DND-41 (cell line): ENCODE measurements around the gene CDH12.
"Not testable (repeated sequence)": the region's sequence is repeated elsewhere in the genome, so short reads cannot be mapped to it uniquely, and the experiment has no call there.

ENCODE experiments used
- ATAC-seq: fragments of 200-7000 bp; cut with Tn5 transposase; 3 replicates; pipeline ENCODE4 v1.9.1; 2021; ENCODE audit warnings: low read depth; ENCODE audit not compliant: insufficient read depth
- DNase-seq: peaks from one replicate; pipeline ENCODE4 v3.0.0-alpha.2; 2020
- H2AFZ ChIP-seq: 2 replicates; pipeline ENCODE4 v1.6.0; 2012; ENCODE audit warnings: low read depth, low read length
- H3K27ac ChIP-seq: 2 replicates; pipeline ENCODE4 v1.5.1; 2012; ENCODE audit warnings: low read length, inconsistent platforms
- H3K27me3 ChIP-seq: fragments of 200-600 bp; sonication (generic); 2 replicates; pipeline ENCODE4 v1.6.0; 2012; ENCODE audit warnings: low read length, mild to moderate bottlenecking, inconsistent platforms; ENCODE audit not compliant: insufficient read depth, poor library complexity
- H3K36me3 ChIP-seq: 2 replicates; pipeline ENCODE4 v1.5.1; 2012; ENCODE audit warnings: low read length, inconsistent platforms; ENCODE audit not compliant: insufficient read depth
- H3K4me1 ChIP-seq: 2 replicates; pipeline ENCODE4 v1.5.1; 2012; ENCODE audit warnings: mild to moderate bottlenecking, low read length; ENCODE audit not compliant: insufficient read depth
- H3K4me2 ChIP-seq: 2 replicates; pipeline ENCODE4 v1.6.0; 2012; ENCODE audit warnings: mild to moderate bottlenecking, moderate library complexity, low read length, inconsistent platforms; ENCODE audit not compliant: insufficient read depth
- H3K4me3 ChIP-seq, 2 experiments: fragments of 200-600 bp in 1 of 2; shearing (Covaris generic) in 1 of 2; 2 replicates each; pipeline ENCODE4 v1.5.1; 2012 to 2016; ENCODE audit warnings: inconsistent platforms in 2 of 2, low read length in 2 of 2, mild to moderate bottlenecking in 2 of 2, low read depth in 1 of 2, moderate library complexity in 1 of 2
- H3K79me2 ChIP-seq: 2 replicates; pipeline ENCODE4 v1.6.0; 2012; ENCODE audit warnings: low read length, inconsistent platforms; ENCODE audit not compliant: insufficient read depth
- H3K9ac ChIP-seq: 2 replicates; pipeline ENCODE4 v1.6.0; 2012; ENCODE audit warnings: low read depth, mild to moderate bottlenecking, inconsistent platforms, low read length, moderate library complexity
- H3K9me3 ChIP-seq: 2 replicates; pipeline ENCODE4 v1.5.1; 2012; ENCODE audit warnings: low read length, moderate library complexity, mild to moderate bottlenecking, inconsistent platforms; ENCODE audit not compliant: insufficient read depth, severe bottlenecking
- H4K20me1 ChIP-seq: 2 replicates; pipeline ENCODE4 v1.6.0; 2012; ENCODE audit warnings: low read length; ENCODE audit not compliant: insufficient read depth

CDH12 gene

GRCh38 chr5:22188651-22189050 is 664.5 kb downstream of the CDH12 start:
- not testable (repeated sequence) for H3K4me3 ChIP-seq, H3K27ac ChIP-seq, H4K20me1 ChIP-seq, DNase-seq, H3K36me3 ChIP-seq, H2AFZ ChIP-seq, H3K27me3 ChIP-seq, H3K79me2 ChIP-seq, H3K9ac ChIP-seq, ATAC-seq, H3K4me2 ChIP-seq, H3K4me1 ChIP-seq, H3K9me3 ChIP-seq

GRCh38 chr5:22187632-22188228 is 665.4 kb downstream of the CDH12 start:
- not testable (repeated sequence) for ATAC-seq, H4K20me1 ChIP-seq, H3K9ac ChIP-seq, H3K36me3 ChIP-seq, H3K4me1 ChIP-seq, H3K27me3 ChIP-seq, H3K27ac ChIP-seq, H3K4me3 ChIP-seq, H3K9me3 ChIP-seq, H3K79me2 ChIP-seq, DNase-seq, H2AFZ ChIP-seq, H3K4me2 ChIP-seq

GRCh38 chr5:22169226-22169625 is 683.9 kb downstream of the CDH12 start:
- not testable (repeated sequence) for DNase-seq, H3K79me2 ChIP-seq, H3K9ac ChIP-seq, H3K4me1 ChIP-seq, H3K27me3 ChIP-seq, H3K9me3 ChIP-seq, H3K4me3 ChIP-seq, ATAC-seq, H3K4me2 ChIP-seq, H3K36me3 ChIP-seq, H3K27ac ChIP-seq, H2AFZ ChIP-seq, H4K20me1 ChIP-seq

DNA sequence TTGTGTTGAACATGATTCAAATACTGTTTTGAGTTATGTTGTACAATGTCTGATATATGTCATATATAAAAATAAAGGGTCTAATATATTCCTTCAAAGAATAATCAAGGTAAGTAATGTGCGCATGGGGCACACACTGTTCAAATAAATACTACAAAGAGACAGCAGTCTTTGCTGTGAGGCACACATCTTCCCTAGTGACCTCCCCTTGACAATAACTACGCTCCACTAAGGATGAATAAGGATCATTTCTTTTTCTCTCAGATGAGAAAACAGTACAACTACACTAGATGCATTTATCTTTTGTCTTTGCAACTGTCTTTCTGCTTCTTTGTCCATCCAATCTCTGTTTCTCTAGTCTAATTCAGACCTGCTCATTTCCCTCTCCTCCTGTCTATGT is 684.4 kb downstream of the CDH12 start:
- ATAC-seq, result not testable (repeated sequence)

GRCh38 chr5:22165931-22166330 is 687.2 kb downstream of the CDH12 start:
- H3K4me1 ChIP-seq, DNase-seq, H4K20me1 ChIP-seq, H3K36me3 ChIP-seq, H3K27me3 ChIP-seq, H3K4me3 ChIP-seq, H3K79me2 ChIP-seq, ATAC-seq, H3K4me2 ChIP-seq, H3K9ac ChIP-seq, H2AFZ ChIP-seq, H3K9me3 ChIP-seq, H3K27ac ChIP-seq: not testable (repeated sequence)

More for the DNA sequence above, 684.4 kb downstream of the CDH12 start:
- not testable (repeated sequence) for H3K4me3 ChIP-seq, H3K79me2 ChIP-seq, H3K27ac ChIP-seq, H2AFZ ChIP-seq, H3K9ac ChIP-seq, H3K27me3 ChIP-seq, H3K4me1 ChIP-seq, H3K36me3 ChIP-seq, H3K4me2 ChIP-seq, H3K9me3 ChIP-seq, H4K20me1 ChIP-seq, DNase-seq

DNA sequence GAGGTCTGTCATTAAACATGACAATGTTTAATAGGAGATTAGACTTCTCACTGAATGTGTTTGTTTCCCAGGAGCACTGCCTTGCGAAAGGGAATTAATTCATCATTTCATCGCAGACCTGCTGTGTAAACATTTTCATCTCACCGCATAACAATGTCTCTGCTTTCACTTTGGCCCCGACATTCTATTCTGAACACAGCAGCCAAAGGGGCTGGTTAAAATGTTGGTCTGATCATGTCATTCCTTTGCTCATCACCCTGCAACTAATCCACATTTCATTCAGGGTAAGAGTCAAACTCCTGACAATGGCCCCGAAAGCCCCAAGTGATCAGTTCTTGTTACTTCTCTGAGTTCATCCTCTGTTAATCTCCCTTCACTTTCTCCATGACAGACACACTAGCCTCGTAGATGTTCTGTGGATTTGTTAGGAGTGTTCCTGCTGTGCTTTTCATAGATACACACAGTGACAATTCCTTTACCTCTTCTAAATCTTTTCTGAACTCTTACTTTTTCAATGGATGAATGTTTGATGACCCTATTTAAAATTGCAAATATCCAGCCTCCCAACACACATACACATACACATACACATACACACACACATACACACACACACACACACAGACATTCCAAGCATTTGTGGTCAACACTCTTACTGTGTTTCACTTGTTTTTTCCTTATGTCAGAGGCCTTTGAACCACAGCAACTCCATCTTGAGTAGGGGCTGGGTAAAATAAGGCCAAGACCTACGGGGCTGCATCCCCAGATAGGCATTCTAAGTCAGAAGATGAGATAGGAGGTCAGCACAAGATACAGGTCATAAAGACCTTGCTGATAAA is 688.0 kb downstream of the CDH12 start:
- not testable (repeated sequence) for H3K4me1 ChIP-seq, H3K4me3 ChIP-seq, H3K27ac ChIP-seq, H3K9me3 ChIP-seq, H2AFZ ChIP-seq, H3K4me2 ChIP-seq, H3K27me3 ChIP-seq, H3K9ac ChIP-seq, H3K36me3 ChIP-seq, H4K20me1 ChIP-seq, ATAC-seq, H3K79me2 ChIP-seq, DNase-seq

DNA sequence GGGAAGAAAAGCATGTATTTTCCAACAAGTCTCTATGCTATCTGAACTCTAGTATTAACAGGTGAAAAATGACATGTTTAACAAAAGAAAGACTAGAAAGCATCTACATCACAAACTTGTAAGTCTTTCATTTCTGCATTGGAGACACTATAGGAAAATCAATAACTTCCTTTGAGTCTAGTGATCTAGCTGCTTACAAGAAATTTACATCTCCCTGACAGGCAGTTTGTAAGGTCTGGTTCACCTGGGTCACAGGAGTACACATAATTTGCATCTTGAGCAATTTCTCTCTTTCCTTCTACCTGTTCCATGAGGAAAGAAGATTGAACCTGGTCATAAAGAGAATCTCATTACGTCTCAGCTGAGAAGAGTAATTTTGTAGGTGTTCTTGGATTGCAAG is 696.2 kb downstream of the CDH12 start:
- H3K79me2 ChIP-seq, ATAC-seq, H3K27ac ChIP-seq, H3K27me3 ChIP-seq, DNase-seq, H3K4me2 ChIP-seq, H3K4me3 ChIP-seq, H3K36me3 ChIP-seq, H3K4me1 ChIP-seq, H2AFZ ChIP-seq, H3K9ac ChIP-seq, H3K9me3 ChIP-seq, H4K20me1 ChIP-seq: not testable (repeated sequence)

GRCh38 chr5:22154779-22155178 is 698.4 kb downstream of the CDH12 start:
- not testable (repeated sequence) for H4K20me1 ChIP-seq, H3K4me3 ChIP-seq, H3K9ac ChIP-seq, H3K27ac ChIP-seq, H3K27me3 ChIP-seq, H3K9me3 ChIP-seq, H3K79me2 ChIP-seq, DNase-seq, H3K4me2 ChIP-seq, ATAC-seq, H3K36me3 ChIP-seq, H3K4me1 ChIP-seq, H2AFZ ChIP-seq
